Amniotic stem cell (primary cell): ENCODE results near the gene RPL6.
A peak's percentile ranks its signal among the peaks of the same experiment; 100 is the strongest.
"Not testable (repeated sequence)": the region's sequence is repeated elsewhere in the genome, so short reads cannot be mapped to it uniquely, and the experiment has no call there.

Source experiments
- DNase-seq: peaks from one replicate; lab custom pipeline; 2025; lab: John Stamatoyannopoulos, UW

Gene RPL6

DNA sequence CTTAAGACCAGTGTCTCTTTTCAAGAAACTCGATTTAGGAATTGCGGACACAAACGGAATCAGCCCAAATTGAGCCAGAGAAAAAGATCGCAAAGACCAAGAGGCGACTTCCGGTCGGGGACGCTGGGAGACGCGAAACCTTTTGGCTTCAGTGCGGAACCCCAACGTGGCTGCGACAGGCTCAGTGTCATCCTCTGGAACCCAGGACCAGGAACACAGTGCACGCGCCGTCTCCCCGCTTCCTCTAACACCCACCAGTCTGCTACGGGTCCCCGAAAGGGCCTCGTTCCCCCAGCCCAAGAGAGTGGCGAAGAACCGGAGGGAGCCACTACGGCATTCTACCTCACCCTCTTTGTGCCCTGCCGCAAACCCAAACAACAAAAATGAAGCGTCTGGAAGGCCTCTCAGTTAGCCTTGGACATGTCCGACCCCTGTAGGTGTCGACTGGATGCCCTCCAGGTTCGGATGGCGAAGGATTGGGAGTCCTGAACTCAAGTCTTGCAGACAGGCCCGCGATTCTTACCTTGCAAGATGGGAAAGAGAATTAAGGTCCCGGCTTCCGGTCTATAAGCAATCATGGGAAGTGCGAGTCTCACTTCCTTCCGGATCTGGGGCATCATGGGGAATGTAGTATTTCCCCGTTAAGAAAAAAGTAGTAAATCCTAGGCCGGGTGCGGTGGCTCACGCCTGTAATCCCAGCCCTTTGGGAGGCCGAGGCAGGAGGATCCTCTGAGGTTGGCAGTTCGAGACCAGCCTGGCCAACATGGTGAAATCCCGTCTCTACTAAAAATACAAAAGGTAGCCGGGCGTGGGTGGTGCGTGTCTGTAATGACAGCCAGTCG lies at the start of gene RPL6:
Gene RPL6, minus strand, starts transcription at position 542 of the 842 bp plus-strand sequence. CDS start 949 bp downstream, outside the sequence.
- DNase-seq, result peak; percentile 75

DNA sequence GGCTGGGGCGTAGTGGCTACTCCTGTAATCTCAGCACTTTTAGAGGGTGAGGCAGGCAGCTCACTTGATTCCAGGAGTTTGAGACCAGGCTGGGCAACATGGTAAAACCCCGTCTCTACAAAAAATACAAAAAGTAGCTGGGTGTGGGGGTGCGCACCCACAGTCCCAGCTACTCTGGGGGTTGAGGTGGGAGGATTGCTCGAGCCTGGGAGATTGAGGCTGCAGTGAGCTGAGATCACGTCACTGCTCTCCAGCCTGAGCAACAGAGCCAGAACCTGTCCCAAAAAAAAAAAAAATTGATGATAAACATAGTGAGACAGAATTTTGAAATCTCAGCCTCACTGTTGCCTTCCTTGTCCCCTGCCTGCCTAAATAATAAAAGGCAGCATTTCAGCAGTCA lies 49.3 kb upstream of the RPL6 start:
- DNase-seq, result no peak

DNA sequence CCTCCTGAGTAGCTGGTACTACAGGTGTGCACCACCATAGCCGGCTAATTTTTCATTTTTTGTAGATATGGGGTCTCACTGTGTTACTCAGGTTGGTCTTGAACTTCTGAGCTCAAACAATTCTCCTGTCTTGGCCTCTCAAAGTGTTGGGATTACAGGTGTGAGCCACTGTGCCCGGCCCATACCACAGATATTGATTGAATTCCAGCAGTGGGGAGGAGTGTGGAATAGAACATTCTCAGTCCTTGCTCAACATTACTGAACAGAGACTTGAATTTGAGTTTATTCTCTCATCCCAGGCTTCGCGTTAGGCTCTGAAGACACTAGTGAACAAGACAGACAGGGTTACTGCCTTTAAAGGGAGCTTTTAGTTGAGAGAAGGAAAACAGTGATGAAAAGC lies 48.9 kb upstream of the RPL6 start:
- no peak for DNase-seq

DNA sequence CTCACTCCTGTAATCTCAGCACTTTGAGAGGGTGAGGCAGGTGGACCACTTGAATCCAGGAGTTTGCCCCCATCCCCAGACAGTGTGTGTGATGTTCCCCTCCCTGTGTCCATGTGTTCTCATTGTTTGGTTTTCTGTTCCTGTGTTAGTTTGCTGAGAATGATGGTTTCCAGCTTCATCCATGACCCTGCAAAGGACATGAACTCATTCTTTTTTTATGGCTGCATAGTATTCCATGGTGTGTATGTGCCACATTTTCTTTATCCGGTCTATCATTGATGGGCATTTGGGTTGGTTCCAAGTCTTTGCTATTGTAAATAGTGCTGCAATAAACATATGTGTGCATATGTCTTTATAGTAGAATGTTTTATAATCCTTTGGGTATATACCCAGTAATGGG lies 47.7 kb upstream of the RPL6 start:
- DNase-seq, result not testable (repeated sequence)

DNA sequence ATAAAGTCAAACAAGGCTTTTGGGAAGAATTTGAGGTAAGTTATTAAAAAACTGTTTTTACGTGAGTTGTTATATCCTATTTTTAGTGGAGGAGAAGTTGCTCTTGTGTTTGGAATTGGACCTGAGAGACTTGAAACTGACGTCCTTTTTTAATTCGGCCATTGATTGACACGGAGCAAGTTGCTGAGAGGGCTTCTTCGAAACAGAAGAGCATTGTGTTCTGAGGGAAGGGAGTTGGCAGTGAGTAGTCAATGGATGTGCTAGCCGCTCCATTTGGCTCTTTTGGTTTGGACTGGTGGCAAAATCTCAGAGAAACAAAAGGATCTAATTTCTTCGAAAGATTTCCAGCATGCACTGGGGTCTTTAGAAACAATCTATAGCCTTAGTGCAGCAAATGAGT lies 46.6 kb upstream of the RPL6 start:
- no peak for DNase-seq

DNA sequence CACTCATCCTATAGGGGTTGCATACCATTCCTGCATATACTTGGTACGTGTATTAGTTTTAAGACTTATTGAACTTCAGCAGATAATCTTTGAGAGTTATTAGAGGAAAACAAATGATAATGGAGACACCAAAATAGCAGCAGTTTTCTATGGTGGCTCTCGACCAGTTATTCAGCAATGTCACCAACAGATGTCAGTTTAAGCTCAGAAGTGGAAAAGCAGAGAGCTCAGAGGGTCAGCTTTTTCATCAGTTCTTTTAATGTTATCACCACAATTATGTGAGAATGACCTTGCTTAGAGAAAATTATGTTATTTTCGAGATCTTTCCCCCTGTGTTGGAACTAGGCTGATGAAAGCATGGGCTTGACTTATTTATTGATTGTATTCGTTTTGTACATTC lies 41.3 kb upstream of the RPL6 start:
- no peak for DNase-seq

DNA sequence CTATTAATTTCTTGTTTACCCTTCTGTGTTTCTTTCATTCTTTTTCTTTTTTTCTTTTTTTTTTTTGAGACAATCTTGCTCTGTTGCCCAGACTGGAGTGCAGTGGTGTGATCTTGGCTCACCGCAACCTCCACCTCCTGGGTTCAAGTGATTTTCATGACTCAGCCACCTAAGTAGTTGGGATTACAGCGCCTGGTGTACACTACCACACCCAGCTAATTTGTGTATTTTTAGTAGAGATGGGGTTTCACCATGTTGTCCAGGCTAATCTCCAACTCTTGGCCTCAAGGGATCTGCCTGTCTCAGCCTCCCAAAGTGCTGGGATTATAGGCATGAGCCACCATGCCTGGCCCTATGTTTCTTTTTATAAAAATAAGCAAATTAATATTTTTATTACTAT lies 38.8 kb upstream of the RPL6 start:
- not testable (repeated sequence) for DNase-seq

DNA sequence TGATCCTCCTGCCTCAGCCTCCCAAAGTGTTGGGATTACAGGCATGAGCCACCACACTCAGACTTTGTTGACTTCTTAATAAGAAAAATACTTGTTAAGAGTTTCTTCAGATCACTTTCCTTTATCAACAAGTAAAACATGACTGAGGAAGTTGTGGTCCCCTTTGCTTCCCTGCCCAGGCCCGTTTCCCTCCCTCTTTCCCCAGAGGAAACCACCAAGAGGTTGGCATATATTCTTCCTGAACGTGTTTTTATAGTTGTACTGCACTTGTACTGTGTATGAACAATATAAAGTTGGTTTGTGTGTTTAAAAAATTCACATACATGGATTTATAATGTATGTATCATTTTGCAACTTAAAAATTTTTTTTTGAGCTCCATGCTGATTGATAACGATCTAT lies 37.7 kb upstream of the RPL6 start:
- no peak for DNase-seq

DNA sequence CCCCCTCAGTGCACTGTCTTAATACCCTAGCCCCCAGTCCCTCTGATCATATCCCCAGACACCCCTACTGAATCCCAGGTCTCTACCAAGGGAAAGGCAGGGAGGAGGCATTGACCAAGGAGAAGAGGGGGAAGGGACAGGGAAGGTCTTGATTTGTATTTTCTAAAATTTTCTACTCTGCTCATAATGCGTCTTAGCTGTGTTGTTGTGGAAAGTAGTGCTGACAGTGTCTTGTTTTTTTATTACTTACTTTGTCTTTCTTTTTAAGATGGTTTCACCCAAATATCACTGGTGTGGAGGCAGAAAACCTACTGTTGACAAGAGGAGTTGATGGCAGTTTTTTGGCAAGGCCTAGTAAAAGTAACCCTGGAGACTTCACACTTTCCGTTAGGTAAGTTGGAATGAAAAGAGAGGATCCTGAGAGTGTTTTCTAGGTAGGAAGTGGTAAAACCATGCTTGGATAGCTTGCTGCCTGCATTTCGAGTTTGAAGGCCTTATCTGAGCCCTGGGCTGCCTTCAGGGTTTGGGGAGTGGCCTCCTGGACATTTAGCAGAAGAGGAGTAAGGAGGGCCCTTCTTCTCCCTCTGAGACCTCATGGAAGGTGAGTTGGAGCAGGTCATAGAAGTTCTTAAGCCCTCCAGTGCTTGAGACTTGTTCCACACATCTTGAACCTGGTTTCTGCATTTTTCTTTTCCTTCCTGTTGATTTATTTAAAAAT lies 36.8 kb upstream of the RPL6 start:
- no peak for DNase-seq

DNA sequence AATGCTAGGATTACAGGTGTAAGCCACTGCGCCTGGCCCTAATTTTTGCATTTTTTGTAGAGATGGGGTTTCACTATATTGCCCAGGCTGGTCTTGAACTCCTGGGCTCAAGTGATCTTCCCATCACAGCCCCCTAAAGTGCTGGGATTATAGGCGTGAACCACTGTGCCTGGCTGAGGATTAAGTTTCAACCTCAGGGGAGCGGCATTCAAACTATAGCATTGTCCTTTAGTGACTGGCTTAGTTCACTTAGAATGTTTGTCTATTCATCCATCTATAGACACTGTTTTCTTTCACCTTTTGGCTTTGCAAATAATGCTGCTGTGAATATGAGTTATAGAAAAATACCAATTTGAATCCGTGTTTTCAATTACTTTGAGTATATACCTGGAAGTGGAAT lies 34.5 kb upstream of the RPL6 start:
- DNase-seq, result no peak

DNA sequence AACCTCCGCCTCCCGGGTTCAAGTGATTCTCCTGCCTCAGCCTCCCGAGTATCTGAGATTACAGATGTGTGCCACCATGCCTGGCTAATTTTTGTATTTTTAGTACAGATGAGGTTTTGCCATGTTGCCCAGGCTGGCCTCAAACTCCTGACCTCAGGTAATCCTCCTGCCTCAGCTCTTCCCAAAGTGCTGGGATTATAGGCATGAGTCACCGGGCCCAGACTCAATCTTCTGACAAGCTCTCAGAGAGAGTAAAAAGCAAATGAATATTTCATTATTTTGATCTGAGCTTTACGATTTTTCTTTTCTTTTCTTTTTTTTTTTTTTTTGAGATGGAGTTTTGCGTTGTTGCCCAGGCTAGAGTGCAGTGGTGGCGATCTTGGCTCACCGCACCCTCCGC lies 31.2 kb upstream of the RPL6 start:
- not testable (repeated sequence) for DNase-seq

DNA sequence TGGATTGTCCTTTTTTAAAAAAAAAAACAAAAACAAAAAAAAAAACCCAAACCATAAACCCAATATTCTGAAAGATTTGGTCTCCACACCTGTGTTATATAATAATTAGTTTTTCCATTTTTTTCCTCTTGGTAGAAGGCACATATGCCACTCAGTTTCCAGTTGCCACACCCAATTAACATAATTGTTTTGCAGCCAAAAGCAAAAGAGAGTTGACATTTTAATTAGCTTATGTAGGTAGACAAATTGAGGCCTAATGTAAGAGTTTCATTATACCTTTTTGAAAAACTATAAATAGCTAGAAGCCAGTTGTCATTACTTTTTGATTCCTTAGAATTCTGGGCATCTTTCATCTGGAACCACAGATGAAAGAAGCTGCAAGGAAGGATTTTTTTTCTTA lies 30.4 kb upstream of the RPL6 start:
- DNase-seq, result no peak

DNA sequence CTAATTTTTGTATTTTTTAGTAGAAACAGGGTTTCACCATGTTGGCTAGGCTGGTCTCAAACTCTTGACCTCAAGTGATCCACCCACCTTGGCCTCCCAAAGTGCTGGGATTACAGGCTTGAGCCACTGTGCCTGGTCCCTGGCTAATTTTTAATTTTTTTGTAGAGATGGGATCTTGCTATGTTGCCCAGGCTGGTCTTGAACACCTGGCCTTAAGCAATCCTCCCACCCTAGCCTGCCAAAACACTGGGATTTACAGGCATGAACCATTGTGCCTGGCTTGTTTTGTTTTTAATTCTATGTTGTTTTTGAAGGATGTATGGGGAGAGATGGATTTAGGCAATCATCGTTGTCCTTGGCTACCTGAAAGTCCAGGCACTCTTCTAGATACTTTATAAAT lies 29.2 kb upstream of the RPL6 start:
- not testable (repeated sequence) for DNase-seq

DNA sequence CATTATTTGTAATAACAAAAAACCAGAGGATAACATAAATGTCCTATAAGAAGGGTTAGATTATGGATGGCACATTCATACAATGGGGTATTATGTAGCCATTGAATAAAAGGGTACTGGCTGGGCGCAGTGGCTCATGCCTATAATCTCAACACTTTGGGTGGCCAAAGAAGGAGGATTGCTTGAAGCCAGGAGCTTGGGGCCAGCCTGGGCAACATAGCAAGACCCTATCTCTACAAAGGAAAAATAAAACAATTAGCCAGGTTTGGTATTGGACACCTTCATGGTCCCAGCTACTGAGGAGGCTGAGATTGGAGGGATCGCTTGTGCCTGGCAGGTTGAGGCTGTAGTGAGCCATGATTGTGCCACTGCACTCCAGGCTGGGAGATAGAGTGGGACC lies 24.1 kb upstream of the RPL6 start:
- no peak for DNase-seq

DNA sequence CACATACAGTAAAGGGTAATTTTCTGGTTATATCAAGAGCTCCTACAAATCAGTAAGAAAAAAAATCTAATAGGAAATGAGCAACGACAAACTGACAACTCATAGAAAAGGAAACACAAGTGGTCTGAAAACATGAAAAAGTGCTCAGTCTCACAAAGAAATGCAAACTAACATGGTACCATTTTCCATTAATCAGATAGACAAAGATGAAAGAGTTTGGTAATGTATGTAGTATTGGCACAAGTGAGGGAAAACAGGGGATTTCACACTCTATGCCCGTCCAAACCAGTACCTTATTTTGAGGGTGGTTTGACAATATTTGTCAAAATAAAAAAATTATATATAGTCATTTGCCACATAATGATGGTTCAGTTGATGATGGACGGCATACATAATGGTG lies 22.6 kb upstream of the RPL6 start:
- DNase-seq, result no peak

DNA sequence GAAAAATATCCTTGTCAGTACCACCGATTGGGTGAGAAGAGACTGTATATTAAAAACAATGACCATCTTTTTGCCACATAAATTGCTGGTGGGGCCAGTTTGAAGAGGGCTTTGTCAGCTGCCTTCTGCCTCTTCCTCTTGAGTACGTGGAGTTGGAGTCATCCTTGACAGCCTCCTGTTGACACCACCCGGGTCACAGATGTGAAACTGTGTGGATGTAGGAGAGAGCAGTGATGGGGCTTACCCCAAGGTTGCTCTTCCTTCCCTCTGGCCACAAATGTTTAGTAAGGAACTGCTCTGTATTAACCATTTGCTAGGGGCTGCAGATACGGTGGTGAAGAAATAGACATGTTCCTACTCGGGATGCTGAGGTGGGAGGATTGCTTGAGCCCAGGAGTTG lies 21.5 kb upstream of the RPL6 start:
- DNase-seq, result no peak

DNA sequence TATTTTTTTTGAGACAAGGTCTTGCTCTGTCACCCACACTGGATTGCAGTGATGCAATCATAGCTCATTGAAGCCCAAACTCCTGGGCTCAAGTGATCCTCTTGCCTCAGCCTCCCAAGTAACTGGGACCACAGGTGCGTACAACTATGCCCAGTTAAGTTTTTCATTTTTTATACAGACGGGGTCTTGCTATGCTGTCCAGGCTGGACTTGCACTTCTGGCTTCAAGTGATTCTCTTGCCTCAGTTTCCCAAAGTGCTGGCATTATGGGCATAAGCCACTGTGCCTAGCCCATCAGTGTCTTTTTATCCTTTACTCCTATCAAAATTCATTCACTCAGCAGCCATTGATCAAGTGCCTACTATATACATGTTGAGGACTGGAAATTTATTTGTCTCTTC lies 18.4 kb upstream of the RPL6 start:
- DNase-seq, result no peak

DNA sequence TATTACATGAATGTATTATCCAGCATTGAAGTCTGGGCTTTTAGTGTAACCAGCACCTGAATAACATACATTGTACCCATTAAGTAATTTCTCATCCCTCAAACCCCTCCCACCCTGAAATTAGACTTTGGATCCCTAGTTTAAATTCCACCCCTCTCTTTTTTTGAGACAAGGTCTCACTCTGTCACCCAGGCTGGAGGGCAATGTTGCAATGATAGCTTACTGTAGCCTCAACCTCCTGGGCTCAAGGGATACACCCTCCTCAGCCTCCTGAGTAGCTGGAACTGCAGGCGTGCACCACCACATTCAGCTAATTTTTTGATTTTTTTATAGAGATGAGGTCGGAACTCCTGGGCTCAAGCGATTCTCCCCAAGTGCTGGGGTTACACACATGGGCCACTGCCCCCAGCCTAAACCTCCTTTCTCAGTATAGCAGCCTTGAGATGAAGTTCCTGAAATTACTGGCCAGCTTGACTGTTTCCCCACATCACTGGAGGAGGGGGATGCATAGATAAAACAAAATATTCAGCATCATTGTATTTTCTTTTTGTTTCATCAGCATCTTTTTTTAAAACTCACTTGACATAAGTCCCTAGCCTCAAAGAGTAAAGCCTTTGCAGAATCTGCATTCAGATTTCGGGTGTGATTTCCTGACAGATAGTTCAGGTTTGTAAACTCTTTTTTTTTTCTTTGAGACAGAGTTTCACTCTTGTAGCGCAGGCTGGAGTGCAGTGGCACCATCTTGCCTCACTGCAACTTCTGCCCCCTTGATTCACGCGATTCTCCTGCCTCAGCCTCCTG lies 16.4 kb upstream of the RPL6 start:
- DNase-seq, result no peak

DNA sequence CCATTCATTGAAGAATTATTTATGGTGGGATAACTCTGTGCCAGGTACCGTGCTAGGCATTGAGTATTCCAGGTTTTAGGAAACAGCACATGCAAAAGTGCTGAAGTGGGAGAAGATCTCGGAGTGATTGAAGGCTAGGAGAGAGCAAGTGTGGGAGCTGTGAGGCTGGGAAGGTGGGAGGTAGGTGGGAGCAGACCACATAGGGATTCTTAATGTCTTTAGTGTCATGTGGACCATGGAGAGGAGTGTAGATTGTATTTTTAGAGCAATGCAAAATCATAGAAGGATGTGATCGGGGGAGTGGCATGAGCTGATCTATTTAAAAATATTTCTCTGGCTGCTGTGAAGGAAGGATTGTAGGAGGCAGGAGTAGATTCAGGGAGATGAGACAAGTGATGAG lies 14.7 kb upstream of the RPL6 start:
- DNase-seq, result no peak

DNA sequence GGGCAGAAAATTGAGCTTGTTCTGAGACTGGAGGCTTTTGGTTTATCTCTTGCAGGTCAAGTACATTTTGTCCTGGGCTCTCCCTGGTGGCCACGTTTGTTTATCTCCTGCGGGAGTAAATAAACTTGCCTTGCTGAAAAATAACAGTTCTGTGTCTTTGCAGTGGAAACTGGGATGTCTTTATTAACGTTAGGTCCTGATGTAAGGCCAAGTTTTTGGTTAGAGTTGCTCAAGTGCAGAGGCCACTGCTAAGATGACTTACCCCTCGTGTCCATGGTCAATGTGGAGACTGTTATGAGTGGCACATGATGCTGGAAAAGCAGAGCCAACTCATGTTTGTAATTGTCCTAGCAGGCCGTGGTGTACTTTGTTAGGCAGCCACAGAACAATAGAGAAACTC lies 13.1 kb upstream of the RPL6 start:
- DNase-seq, result no peak

DNA sequence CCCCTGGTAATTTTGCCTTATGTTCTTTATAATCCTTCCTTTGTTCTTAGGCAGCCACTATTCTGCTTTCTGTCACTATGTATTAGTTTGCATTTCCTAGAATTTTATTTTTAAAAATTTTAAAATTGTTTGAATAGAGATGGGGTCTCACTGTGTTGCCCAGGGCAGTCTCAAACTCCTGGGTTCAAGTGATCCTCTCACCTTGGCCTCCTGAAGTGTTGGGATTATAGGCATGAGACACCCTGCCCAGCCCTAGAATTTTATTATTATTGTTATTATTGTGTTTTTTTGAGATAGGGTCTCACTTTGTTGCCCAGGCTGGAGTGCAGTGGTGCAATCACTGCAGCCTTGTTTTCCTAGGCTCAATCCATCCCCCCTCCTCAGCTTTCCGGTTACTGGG lies 12.0 kb upstream of the RPL6 start:
- no peak for DNase-seq

DNA sequence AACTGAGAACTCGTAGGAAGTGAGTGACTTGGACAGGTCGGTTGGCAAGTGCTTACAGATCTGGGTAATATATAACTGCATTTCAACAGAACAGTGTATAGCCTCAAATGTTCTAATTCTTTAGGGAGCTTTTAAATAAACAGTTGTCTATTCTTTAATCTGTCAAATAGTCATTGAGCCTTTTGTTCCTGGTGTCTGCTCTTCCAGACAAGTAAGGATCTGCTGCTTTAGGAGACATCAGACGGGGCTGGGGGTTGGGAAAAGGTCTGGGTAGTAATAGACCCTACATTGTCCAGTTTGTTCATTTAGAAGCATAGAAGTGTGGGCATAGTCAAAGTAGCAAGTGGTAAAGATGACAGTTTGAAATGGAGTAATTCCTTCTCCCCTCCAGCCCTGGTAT lies 11.3 kb upstream of the RPL6 start:
- no peak for DNase-seq
